ENCODE measurements around the gene FXR2. TPM values are rescaled to one million over a fixed set of nuclear protein-coding genes. Genes with fewer than 3 reads are reported as not detected.

Gene FXR2
- total RNA-seq, 1 donor from 2014 or later, result 19.3 TPM

DNA sequence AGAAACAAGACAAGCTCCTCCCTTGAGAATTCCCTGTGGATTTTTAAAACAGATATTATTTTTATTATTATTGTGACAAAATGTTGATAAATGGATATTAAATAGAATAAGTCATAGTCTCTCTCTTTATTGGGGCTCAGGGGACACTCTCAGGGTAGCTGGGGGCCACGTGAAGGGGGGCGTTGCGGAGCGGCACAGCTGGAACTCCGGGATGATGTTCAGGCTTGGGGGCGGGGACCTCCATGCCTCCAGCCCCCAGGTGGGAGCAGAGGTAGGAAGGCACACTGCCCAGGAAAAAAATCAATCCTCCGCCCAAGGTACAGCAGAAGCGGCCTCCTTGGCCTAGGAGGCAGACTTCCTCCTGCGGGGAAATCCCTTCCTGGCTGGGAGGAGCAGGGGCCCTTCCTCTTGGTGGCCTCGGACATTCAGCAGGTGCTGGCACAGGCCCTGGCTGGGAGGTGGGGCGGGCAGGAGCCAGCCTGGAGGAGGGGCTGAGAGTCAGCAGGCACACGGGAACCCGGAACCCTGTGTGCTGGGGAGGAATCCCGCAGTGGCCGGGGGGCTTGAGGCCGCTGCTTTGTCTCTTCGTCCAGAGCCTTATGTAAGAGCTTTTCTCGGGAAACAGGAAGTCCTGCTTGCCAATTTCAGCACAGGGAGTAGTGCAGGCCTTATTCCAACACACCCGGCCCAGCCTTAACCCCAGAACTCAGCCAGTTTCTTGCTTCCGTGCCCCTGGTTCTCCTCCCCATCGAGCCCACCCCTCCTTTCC, 56.7 kb downstream of the FXR2 start:
- Histone ChIP-seq H3K36me3 (peaks cover 0 to 7% of the 10 kb centered on the region in 2 donors), H3K27me3 (no peaks in the 10 kb centered on the region), H3K4me1 (peaks cover 33 to 42% of the 10 kb centered on the region in 2 donors), H3K9me3 (no peaks in the 10 kb centered on the region), H3K27ac (peak overlapping the region; percentile 90 to 97), H3K4me3 (peak overlapping the region; percentile 53 to 92)
- peak; percentile 80 to 90 for DNase-seq (ENCODE audit: low spot score in 2 of 2)
- TF ChIP-seq, protein P1, sequence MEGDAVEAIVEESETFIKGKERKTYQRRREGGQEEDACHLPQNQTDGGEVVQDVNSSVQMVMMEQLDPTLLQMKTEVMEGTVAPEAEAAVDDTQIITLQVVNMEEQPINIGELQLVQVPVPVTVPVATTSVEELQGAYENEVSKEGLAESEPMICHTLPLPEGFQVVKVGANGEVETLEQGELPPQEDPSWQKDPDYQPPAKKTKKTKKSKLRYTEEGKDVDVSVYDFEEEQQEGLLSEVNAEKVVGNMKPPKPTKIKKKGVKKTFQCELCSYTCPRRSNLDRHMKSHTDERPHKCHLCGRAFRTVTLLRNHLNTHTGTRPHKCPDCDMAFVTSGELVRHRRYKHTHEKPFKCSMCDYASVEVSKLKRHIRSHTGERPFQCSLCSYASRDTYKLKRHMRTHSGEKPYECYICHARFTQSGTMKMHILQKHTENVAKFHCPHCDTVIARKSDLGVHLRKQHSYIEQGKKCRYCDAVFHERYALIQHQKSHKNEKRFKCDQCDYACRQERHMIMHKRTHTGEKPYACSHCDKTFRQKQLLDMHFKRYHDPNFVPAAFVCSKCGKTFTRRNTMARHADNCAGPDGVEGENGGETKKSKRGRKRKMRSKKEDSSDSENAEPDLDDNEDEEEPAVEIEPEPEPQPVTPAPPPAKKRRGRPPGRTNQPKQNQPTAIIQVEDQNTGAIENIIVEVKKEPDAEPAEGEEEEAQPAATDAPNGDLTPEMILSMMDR (IDR thresholded peaks at IDR 0.05), result peak in 1 of 3 experiments; percentile 15
- intact Hi-C loops (cut with DNase I), result no loop called here

DNA sequence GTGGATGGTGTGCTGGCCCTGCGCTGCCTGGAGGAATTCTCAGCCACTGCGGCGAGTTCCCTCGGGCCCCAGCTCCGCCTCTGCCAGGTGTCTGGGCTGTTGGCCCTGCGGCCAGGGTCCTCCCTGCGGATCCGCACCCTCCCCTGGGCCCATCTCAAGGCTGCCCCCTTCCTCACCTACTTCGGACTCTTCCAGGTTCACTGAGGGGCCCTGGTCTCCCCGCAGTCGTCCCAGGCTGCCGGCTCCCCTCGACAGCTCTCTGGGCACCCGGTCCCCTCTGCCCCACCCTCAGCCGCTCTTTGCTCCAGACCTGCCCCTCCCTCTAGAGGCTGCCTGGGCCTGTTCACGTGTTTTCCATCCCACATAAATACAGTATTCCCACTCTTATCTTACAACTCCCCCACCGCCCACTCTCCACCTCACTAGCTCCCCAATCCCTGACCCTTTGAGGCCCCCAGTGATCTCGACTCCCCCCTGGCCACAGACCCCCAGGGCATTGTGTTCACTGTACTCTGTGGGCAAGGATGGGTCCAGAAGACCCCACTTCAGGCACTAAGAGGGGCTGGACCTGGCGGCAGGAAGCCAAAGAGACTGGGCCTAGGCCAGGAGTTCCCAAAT, 57.4 kb downstream of the FXR2 start:
- Histone ChIP-seq H3K27ac (peak overlapping the region; percentile 90 to 97), H3K36me3 (peaks cover 0 to 7% of the 10 kb centered on the region in 2 donors), H3K27me3 (no peaks in the 10 kb centered on the region), H3K4me1 (peaks cover 27 to 35% of the 10 kb centered on the region in 2 donors), H3K9me3 (no peaks in the 10 kb centered on the region), H3K4me3 (no peak overlapping the region)
- no peak for DNase-seq (ENCODE audit: low spot score in 2 of 2)
- intact Hi-C loops (cut with DNase I), result no loop called here
- TF ChIP-seq, protein P1 (IDR thresholded peaks at IDR 0.05), result no peak

DNA sequence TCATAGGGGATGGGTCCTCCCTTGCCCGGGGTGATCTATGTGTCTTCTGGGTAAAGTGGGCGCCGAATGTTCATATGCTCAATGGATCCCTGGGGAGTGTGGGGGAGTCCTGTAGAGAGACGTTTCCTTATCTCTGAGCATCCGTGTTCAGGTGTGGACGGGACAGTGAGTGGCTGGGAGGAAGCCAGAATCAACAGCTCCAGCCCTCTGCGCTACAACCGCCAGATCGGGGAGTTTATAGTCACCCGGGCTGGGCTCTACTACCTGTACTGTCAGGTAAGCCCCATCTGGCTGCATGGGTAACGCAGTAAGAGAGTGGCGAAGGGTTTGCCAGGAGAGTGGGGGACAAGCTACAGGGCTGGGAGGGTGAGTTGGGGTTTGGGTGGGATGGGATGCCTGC, 58.1 kb downstream of the FXR2 start:
- TF ChIP-seq, protein P1 (IDR thresholded peaks at IDR 0.05), result no peak
- no peak overlapping the region for H3K4me3 ChIP-seq
- DNase-seq (ENCODE audit: low spot score in 2 of 2), result no peak
- intact Hi-C loops (cut with DNase I), result no loop called here
- H3K27ac ChIP-seq, result peak overlapping the region; percentile 90 to 97
- peaks cover under 1 to 7% of the 10 kb centered on the region in 2 donors for H3K36me3 ChIP-seq
- H3K27me3 ChIP-seq, result no peaks in the 10 kb centered on the region
- no peaks in the 10 kb centered on the region for H3K9me3 ChIP-seq
- peaks cover 27 to 34% of the 10 kb centered on the region in 2 donors for H3K4me1 ChIP-seq

DNA sequence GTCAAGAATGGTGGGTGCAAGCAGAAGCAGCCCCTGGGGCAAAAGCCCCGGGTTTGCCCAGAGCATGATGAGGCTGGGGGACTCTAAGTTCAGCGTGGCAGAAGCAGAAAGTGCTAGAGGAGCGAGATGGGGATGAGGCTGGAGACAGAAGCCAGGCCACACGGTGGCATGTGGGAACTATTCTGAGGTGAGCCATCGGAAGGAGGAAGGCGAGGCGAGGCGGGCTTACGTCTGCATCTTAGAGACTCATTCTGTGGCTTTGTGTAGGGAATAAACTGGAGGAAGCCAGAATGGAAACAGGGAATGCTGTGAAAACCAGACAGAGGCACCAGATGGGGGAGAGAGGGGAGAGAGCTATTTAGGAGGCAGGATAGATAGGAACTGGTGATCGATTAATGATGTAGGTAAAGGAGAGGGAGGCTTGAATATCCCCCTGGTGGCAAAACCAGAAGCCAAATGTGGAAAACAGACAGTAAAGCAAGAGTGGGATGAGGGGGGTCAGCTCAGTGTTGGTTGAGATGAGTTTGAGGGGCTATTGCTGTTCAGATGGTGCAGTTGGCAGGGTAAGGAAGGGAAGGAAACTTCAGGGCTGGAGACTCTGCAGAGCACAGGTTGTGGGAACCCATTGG, 59.3 kb downstream of the FXR2 start:
- H3K27me3 ChIP-seq, result no peaks in the 10 kb centered on the region
- H3K9me3 ChIP-seq, result no peaks in the 10 kb centered on the region
- H3K4me3 ChIP-seq, result no peak overlapping the region
- no peak overlapping the region for H3K27ac ChIP-seq
- TF ChIP-seq, protein P1 (IDR thresholded peaks at IDR 0.05), result no peak
- H3K36me3 ChIP-seq, result peaks cover 4 to 7% of the 10 kb centered on the region in 2 donors
- peaks cover 20 to 29% of the 10 kb centered on the region in 2 donors for H3K4me1 ChIP-seq
- intact Hi-C loops (cut with DNase I), result no loop called here
- DNase-seq (ENCODE audit: low spot score in 2 of 2), result no peak

DNA sequence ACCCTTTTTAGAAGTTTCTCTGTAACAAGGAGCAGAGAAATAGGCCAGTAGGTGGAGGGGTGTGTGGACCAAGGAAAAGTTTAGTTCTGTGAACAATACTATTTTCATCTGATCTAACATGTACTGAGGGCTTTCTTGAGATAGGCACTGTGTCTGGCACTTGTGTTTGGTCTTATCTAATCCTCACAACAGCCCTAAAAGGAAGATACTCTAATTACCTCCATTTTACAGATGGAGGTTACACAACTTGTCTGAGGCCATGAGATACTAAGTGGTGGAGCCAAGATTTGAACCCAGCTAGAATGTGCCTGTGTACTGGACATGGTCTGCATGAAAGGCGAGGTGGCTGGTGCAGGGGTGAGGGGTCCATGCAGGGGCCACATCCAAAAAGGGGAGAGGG, 61.3 kb downstream of the FXR2 start:
- H3K4me1 ChIP-seq, result peaks cover under 1 to 12% of the 10 kb centered on the region in 2 donors
- no peaks in the 10 kb centered on the region for H3K27me3 ChIP-seq
- H3K9me3 ChIP-seq, result no peaks in the 10 kb centered on the region
- peak overlapping the region in 1 of 2 donors; percentile 33 for H3K27ac ChIP-seq
- TF ChIP-seq, protein P1 (IDR thresholded peaks at IDR 0.05), result no peak
- H3K4me3 ChIP-seq, result no peak overlapping the region
- no peak for DNase-seq (ENCODE audit: low spot score in 2 of 2)
- H3K36me3 ChIP-seq, result peaks cover 4 to 7% of the 10 kb centered on the region in 2 donors
- intact Hi-C loops (cut with DNase I), result no loop called here

Data from ascending aorta (tissue), 2 donors.